HG03460 (cell line): ENCODE data around the gene SNTG2.

ENCODE experiments used
- ATAC-seq: cut with Tn5 transposase; IDR thresholded peaks from one replicate; pipeline ENCODE4 v1.9.1; 2021; ENCODE audit not compliant: unreplicated experiment

SNTG2 gene

GRCh38 chr2:951224-952006 is 766 bp downstream of the SNTG2 start:
- no peak for ATAC-seq

GRCh38 chr2:953408-953807 is 2.8 kb downstream of the SNTG2 start:
- no peak for ATAC-seq

- no peak for ATAC-seq
Measured at GRCh38 chr2:953975-954686, 3.5 kb downstream of the SNTG2 start.

- no peak for ATAC-seq
Measured at GRCh38 chr2:954687-955000, 4.0 kb downstream of the SNTG2 start.

- no peak for ATAC-seq
Measured at GRCh38 chr2:955829-956731, 5.4 kb downstream of the SNTG2 start.

- ATAC-seq: no peak
Measured at GRCh38 chr2:959457-959856, 8.8 kb downstream of the SNTG2 start.

- no peak for ATAC-seq
Measured at GRCh38 chr2:960061-960736, 9.6 kb downstream of the SNTG2 start.

GRCh38 chr2:961786-962185 is 11.1 kb downstream of the SNTG2 start:
- ATAC-seq: no peak

- no peak for ATAC-seq
Measured at GRCh38 chr2:963876-964275, 13.2 kb downstream of the SNTG2 start.

- ATAC-seq: no peak
Measured at GRCh38 chr2:964562-964961, 13.9 kb downstream of the SNTG2 start.

GRCh38 chr2:965640-966147 is 15.0 kb downstream of the SNTG2 start:
- ATAC-seq: no peak

GRCh38 chr2:973129-973528 is 22.5 kb downstream of the SNTG2 start:
- no peak for ATAC-seq

- ATAC-seq: peak; percentile 82
Measured at GRCh38 chr2:974054-974453, 23.4 kb downstream of the SNTG2 start.

GRCh38 chr2:974502-974901 is 23.9 kb downstream of the SNTG2 start:
- peak; percentile 19 for ATAC-seq

- no peak for ATAC-seq
Measured at GRCh38 chr2:975095-975494, 24.4 kb downstream of the SNTG2 start.

GRCh38 chr2:979069-979928 is 28.6 kb downstream of the SNTG2 start:
- no peak for ATAC-seq

- ATAC-seq: no peak
Measured at GRCh38 chr2:980176-980575, 29.5 kb downstream of the SNTG2 start.

- no peak for ATAC-seq
Measured at GRCh38 chr2:981258-981657, 30.6 kb downstream of the SNTG2 start.

- ATAC-seq: no peak
Measured at GRCh38 chr2:981759-982158, 31.1 kb downstream of the SNTG2 start.

GRCh38 chr2:985317-985898 is 34.8 kb downstream of the SNTG2 start:
- no peak for ATAC-seq
